Activated B cell treated with CpG ODN at 0.5 μM for 24 hours (primary cell): ENCODE measurements around the gene NEK9. TPM values are rescaled to one million over a fixed set of nuclear protein-coding genes. Genes with fewer than 3 reads are reported as not detected.

Experiments used
- ATAC-seq: fragments of 200-7000 bp; cut with Tn5 transposase; one replicate; pipeline ENCODE4 v1.10.0; 2021; ENCODE audit warnings: low read depth, mild to moderate bottlenecking, moderate library complexity
- CTCF ChIA-PET: fragments of 350-600 bp; sonication (Branson Sonifier 250); formaldehyde crosslinking; loops from one replicate; lab custom pipeline; 2021; ENCODE audit warnings: antibody characterized with exemption; lab: Charles Lee
- POLR2A ChIA-PET: fragments of 350-600 bp; sonication (Branson Sonifier 250); formaldehyde crosslinking; loops from one replicate; lab custom pipeline; 2021; ENCODE audit warnings: antibody characterized with exemption; lab: Charles Lee
- DNase-seq: peaks from one replicate; pipeline ENCODE4 v3.0.0; 2022
- H3K27ac Mint-ChIP-seq: one replicate; pipeline ENCODE4 v1.8.0; 2020; ENCODE audit warnings: mixed read lengths
- H3K27me3 Mint-ChIP-seq: one replicate; pipeline ENCODE4 v1.8.0; 2021; ENCODE audit warnings: mixed read lengths
- H3K36me3 Mint-ChIP-seq: one replicate; pipeline ENCODE4 v1.8.0; 2021; ENCODE audit warnings: low read depth, mixed read lengths
- H3K4me1 Mint-ChIP-seq: one replicate; pipeline ENCODE4 v1.8.0; 2021; ENCODE audit warnings: mixed read lengths
- H3K4me3 Mint-ChIP-seq: one replicate; pipeline ENCODE4 v1.8.0; 2020; ENCODE audit warnings: mild to moderate bottlenecking, mixed read lengths
- H3K9me3 Mint-ChIP-seq: one replicate; pipeline ENCODE4 v1.8.0; 2020; ENCODE audit warnings: mixed read lengths
- intact Hi-C: fragments of 100-400 bp; cut with micrococcal nuclease; formaldehyde crosslinking; loops from one replicate; pipeline ENCODE4 v1.15.1; 2024
- total RNA-seq: library from RNA; stranded (reverse); gene quantifications from 2 replicates; pipeline ENCODE4 v1.2.3, GENCODE V29; 2022
- TF ChIP-seq, protein P1 (sequence below): fragments of 200-600 bp; IDR thresholded peaks from one replicate; pipeline ENCODE4 v1.8.0; 2022; ENCODE audit warnings: antibody characterized with exemption, mild to moderate bottlenecking

The NEK9 gene
- total RNA-seq, 1 donor from 2014 or later, result 97.7 TPM

DNA sequence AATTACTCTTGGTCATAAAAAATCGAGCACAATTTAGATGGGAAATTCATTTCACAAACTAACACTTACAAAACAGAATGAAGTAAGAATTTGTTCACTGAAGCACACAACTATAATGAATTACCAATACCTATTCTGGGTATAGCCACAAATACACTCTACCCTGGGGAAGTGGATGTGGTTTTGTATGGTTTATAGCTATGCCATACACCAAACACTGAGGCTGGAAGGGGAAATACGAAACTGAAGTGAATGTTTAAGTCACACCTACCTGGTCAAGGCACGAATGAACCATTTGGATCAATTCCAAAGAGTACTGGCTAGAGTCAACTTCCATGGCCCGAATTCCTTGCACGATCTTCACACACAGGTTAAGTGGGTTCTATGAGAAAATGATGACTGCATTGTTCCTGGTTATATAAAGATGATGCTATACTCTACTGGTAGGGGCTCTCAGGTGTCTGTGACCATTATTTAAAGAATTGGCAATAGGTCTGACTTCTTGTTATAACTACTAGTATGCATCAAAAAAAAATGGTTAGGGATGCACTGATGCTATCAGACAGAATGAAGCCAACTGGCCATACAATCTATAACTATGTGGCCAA is 12.8 kb downstream of the NEK9 start:
- Mint-ChIP-seq H3K9me3 (no peaks in the 10 kb centered on the region), H3K36me3 (peaks cover 88% of the 10 kb centered on the region), H3K27me3 (no peaks in the 10 kb centered on the region), H3K27ac (no peak overlapping the region), H3K4me3 (no peak overlapping the region), H3K4me1 (no peaks in the 10 kb centered on the region)
- DNase-seq (no peak), ATAC-seq (no peak)
- POLR2A ChIA-PET, result interaction anchor here (1.0 kb wide), 1 partner anchor 13 kb away, joined by 3 read pairs; the partner anchor contains the start of gene NEK9
- intact Hi-C loops, result no loop called here
- TF ChIP-seq, protein P1, sequence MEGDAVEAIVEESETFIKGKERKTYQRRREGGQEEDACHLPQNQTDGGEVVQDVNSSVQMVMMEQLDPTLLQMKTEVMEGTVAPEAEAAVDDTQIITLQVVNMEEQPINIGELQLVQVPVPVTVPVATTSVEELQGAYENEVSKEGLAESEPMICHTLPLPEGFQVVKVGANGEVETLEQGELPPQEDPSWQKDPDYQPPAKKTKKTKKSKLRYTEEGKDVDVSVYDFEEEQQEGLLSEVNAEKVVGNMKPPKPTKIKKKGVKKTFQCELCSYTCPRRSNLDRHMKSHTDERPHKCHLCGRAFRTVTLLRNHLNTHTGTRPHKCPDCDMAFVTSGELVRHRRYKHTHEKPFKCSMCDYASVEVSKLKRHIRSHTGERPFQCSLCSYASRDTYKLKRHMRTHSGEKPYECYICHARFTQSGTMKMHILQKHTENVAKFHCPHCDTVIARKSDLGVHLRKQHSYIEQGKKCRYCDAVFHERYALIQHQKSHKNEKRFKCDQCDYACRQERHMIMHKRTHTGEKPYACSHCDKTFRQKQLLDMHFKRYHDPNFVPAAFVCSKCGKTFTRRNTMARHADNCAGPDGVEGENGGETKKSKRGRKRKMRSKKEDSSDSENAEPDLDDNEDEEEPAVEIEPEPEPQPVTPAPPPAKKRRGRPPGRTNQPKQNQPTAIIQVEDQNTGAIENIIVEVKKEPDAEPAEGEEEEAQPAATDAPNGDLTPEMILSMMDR, result no peak
- CTCF ChIA-PET, result no interaction called here

DNA sequence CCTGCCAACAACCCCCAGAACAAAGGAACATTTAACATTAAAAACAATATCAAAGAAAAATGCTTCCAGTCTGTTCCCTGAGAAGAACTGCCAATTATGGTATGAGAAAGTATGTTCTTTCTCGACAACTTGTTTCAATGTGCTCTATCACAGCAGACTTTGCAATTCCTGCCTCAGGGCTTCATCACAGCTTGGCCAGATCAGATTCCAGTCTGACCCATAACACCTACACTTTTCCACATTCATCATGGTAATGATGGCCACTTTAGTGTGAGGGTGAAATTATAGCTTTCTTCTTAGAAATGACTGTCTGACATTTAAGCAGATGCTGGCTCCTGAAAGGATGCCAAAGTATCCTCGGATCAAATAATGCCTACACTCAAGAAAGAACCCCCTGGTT is 17.0 kb downstream of the NEK9 start:
- DNase-seq, result no peak
- CTCF ChIA-PET, result interaction anchor here (0.5 kb wide), 1 partner anchor 187 kb away, joined by 3 read pairs; no protein-coding TSS in a partner anchor
- TF ChIP-seq, protein P1, result no peak
- no peaks in the 10 kb centered on the region for H3K9me3 Mint-ChIP-seq
- POLR2A ChIA-PET, result no interaction called here
- no peak for ATAC-seq
- no peaks in the 10 kb centered on the region for H3K27me3 Mint-ChIP-seq
- H3K4me3 Mint-ChIP-seq, result no peak overlapping the region
- H3K27ac Mint-ChIP-seq, result no peak overlapping the region
- no peaks in the 10 kb centered on the region for H3K4me1 Mint-ChIP-seq
- H3K36me3 Mint-ChIP-seq, result peaks cover 90% of the 10 kb centered on the region
- intact Hi-C loops, result no loop called here

DNA sequence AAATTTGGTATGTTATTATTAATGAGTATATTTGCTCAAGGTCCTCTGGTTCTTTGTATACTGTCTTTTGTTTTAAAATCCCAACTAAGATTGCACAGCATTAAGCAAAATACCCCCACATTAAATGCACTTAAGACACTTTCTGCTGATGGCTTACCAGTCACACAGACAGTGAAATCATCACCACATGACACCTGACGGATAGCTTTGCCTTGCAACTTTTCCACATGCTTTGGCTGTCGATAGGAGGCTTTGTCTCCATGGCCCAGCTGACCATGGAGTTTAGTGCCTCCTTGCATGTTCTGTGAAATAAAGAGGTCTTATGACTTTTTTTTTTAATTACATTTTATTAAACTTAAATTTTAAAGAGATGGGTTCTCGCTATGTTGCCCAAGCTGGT is 19.7 kb downstream of the NEK9 start:
- no peak for DNase-seq
- no peak overlapping the region for H3K4me3 Mint-ChIP-seq
- POLR2A ChIA-PET, result no interaction called here
- H3K9me3 Mint-ChIP-seq, result no peaks in the 10 kb centered on the region
- intact Hi-C loops, result no loop called here
- CTCF ChIA-PET, result no interaction called here
- H3K36me3 Mint-ChIP-seq, result peaks cover 92% of the 10 kb centered on the region
- TF ChIP-seq, protein P1, result no peak
- no peak for ATAC-seq
- no peaks in the 10 kb centered on the region for H3K4me1 Mint-ChIP-seq
- no peak overlapping the region for H3K27ac Mint-ChIP-seq
- no peaks in the 10 kb centered on the region for H3K27me3 Mint-ChIP-seq

DNA sequence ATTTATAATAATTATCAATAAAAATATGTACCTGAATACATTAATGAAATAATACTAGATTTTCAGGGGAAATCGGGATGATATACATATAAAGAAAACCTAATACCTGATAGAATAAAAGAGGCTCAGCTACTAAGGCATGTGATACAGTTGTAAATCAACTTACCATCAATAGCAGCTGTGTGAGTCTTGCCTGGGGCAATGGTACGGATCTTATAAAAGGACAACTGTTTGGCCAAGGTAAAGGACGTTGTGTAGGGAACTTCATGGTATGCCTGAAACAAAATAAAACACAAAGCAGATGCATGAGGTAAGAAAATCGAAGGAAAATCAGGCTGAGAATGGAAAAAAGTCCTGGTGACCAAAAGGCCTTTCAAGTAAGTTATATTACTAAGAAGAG is 25.4 kb downstream of the NEK9 start:
- peaks cover 87% of the 10 kb centered on the region for H3K36me3 Mint-ChIP-seq
- CTCF ChIA-PET, result no interaction called here
- intact Hi-C loops, result no loop called here
- TF ChIP-seq, protein P1, result no peak
- ATAC-seq (no peak), DNase-seq (no peak)
- POLR2A ChIA-PET, result no interaction called here
- no peaks in the 10 kb centered on the region for H3K9me3 Mint-ChIP-seq
- H3K4me1 Mint-ChIP-seq, result no peaks in the 10 kb centered on the region
- H3K27me3 Mint-ChIP-seq, result no peaks in the 10 kb centered on the region
- no peak overlapping the region for H3K4me3 Mint-ChIP-seq
- no peak overlapping the region for H3K27ac Mint-ChIP-seq

DNA sequence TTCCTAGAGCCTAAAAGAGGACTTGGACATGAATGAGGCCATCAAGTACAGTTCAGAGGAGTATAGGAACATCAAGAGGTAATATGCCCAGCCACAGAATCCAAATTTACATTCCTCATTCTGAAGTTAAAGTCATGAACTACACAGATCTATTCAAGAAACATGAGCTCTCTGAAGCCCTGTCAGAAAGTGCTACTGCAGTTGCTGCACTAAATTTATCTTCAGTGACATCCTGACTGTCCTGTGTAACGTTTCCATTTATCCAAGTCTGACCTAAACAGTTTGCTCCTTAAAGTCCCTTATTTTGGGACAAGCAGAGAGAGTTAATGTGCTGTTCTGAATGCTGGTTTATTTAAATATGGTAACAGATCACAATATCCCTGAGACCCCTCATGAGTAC is 28.2 kb downstream of the NEK9 start:
- ATAC-seq, result no peak
- no peaks in the 10 kb centered on the region for H3K9me3 Mint-ChIP-seq
- no peak for DNase-seq
- TF ChIP-seq, protein P1, result no peak
- intact Hi-C loops, result no loop called here
- H3K4me3 Mint-ChIP-seq, result no peak overlapping the region
- no peaks in the 10 kb centered on the region for H3K27me3 Mint-ChIP-seq
- peaks cover 88% of the 10 kb centered on the region for H3K36me3 Mint-ChIP-seq
- ChIA-PET POLR2A (no interaction called here), CTCF (interaction anchor here (1.3 kb wide), 1 partner anchor 10 kb away, joined by 6 read pairs; no protein-coding TSS in a partner anchor)
- no peak overlapping the region for H3K27ac Mint-ChIP-seq
- peaks cover 9% of the 10 kb centered on the region for H3K4me1 Mint-ChIP-seq
